Cardiac septum (tissue), 1 donor: Measurements from ENCODE around the gene CD177. TPM values are rescaled to one million over a fixed set of nuclear protein-coding genes. Genes with fewer than 3 reads are reported as not detected.
"Not testable (repeated sequence)": the region's sequence is repeated elsewhere in the genome, so short reads cannot be mapped to it uniquely, and the experiment has no call there.

Experiments used
- DNase-seq: peaks from one replicate; pipeline ENCODE4 v3.0.0-alpha.2; 2020; ENCODE audit warnings: low spot score
- intact Hi-C: fragments of 100-400 bp; cut with DNase I; formaldehyde crosslinking; loops from one replicate; pipeline ENCODE4 v1.14.0; 2022
- total RNA-seq: library from RNA; stranded (reverse); fragmentation: NEBNext Ultra II Directional; extraction: Animal tissue kit (Norgen Biotek cat#: 25700); gene quantifications from one replicate; pipeline ENCODE4 v1.2.1, GENCODE V29; 2021
- donor health status: DM: no; HTN: no; CAD: no.

The CD177 gene
- total RNA-seq, 1 donor from 2014 or later: 1.4 TPM

- no peak for DNase-seq
- intact Hi-C loops: no loop called here
These were observed 22.6 kb upstream of the CD177 start for GRCh38 chr19:43330726-43331434.

- intact Hi-C loops: no loop called here
- DNase-seq: no peak
These were observed 22.0 kb upstream of the CD177 start for GRCh38 chr19:43331435-43332010.

DNA sequence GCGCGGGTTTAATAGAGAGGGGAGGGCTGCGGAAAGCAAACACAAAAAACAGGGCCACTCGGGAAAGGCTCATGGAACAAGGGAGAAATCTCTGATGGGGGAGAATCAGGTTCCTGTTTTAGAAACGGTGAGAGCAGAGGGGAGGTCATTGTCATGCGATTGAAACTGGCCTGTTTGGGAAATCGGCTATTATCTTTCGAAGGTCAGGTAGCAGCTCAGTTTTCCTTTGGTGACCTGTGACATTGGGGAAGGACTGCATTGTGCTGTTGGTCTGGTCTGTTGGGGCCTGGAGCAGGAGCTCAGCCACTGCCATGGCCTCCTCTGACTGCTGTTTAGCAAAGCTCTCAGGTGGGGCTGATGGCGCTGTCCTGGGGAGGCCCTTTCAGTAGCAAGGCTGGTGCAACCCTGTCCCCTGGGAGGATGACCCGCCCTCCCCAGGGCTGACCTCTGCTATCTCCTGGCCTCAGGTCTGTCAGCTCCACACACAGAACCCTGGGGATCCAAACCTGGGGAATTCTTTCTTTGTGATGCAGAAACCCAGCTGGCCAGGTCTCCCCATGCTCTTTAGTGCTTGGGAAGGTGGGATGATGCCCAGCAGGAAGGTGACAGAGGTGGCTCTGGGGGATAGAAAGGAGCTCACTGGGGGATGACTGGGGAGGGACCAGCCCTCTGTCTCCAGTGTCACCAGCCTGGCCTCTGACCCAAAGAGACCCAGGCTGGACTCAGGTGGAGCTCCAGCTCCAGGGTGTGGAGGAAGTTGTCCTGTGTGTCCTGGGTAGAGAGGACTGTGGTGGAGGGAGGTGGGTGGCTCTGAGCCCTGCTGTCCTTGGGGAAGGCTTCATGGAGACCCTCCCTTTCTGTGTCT is 21.2 kb upstream of the CD177 start:
- intact Hi-C loops: no loop called here

GRCh38 chr19:43336508-43336907 is 17.0 kb upstream of the CD177 start:
- intact Hi-C loops, DNase-seq: not testable (repeated sequence)

More for the DNA sequence above, 21.2 kb upstream of the CD177 start:
- DNase-seq: no peak

DNA sequence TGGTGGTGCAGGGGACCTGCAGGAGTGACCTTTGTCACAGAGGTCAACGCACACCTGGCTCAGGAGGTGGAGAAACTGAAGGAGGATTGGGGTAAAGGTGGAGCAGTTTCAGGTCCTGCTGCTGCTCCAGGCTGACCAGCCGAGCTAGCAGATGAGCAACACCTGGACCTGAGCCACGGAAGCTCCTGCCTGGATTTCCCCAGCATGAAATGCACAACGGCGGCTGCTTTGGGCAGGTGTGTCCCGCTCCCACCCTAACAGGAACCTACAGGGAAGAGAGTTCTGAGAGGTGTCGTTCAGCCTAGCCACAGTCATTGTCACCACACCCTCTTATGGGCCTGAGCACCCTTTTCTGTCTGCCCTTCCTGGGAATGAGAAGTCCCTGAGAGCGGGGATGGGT is 15.7 kb upstream of the CD177 start:
- no peak for DNase-seq
- intact Hi-C loops: no loop called here

DNA sequence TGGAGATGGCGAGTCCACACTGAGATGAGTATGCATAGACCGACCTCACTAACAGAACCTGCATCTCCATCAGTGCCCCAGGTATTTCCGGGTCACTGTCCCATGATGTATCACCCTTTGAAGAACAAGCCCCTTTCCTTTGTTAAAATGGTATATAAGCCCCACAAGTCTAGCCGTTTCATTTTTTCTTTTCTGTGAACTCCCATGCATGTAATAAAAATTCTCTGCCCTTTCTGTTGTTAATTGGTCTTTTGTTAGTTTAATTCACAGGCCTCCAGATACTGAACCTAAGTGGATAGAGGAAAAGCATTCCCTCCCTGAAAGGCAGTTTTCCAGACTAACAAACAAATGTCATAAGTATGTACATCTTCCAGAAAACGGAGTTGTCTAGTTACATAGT is 15.0 kb upstream of the CD177 start:
- intact Hi-C loops: no loop called here
- DNase-seq: no peak

- DNase-seq, intact Hi-C loops: not testable (repeated sequence)
These were observed 14.1 kb upstream of the CD177 start for GRCh38 chr19:43339243-43339930.

GRCh38 chr19:43340101-43340500 is 13.4 kb upstream of the CD177 start:
- DNase-seq, intact Hi-C loops: not testable (repeated sequence)

DNA sequence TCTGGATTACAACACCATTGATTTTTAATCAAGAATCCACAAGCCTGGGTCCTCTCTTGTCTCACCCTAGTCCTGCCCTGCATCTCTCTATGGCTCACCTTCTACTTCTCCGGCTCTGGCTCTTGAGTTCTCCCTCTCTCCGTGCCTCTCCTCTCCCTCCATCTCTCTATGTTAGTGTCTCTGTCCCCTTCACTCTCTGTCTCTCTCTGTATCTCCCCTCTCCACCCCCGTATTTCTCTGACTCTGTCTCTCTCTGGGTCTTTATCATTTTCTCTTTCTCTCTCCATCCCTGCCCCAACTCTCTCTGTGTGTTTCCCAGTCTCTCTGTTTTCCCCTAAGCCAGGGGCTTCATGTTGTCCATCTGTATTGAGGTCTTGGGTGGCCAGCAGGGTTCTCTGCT is 12.4 kb upstream of the CD177 start:
- DNase-seq, intact Hi-C loops: not testable (repeated sequence)

DNA sequence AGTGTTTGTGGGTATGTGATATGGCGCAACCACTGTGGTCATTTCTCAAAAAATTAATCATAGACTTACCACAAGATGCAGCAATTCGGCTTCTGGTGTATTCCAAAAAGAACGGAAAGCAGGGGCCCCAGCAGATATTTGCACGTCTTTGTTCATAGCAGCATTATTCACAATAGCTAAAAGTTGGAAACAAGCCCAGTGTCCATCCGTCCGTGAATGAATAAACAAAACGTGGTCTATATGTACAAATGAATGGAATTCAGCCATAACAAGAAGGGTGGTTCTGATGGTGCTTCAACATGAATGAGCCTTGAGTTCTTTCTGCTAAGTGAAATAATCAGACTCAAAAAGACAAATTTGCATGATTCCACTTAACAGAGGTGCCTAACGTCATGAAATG is 11.4 kb upstream of the CD177 start:
- DNase-seq, intact Hi-C loops: not testable (repeated sequence)

DNA sequence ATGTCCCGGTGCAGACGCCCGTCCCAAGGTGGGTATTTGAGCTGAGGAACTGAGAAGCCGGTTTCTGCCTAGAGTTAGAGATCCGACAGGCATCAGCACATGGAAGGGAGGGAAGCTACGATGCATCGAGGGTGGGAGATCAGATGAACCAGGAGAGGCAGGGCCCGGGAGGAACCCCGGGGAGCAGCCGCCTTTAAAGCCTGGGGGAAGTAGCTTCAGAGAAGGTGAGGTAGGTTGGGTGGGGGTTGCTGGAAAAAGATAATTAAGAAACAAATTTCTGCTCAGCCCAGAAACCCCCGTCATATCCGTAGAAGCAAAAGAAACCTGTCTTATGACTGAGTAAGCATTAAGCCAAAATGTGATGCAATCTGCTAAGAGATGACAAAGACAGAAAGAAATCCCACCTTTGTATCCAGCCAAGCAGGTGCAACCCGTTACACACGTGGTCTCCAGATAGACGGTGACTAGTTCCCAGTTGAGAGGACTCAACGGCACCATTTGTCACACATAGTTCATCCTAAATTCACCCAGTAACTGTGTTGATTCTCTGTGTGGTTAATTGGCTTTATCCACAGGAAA is 9.1 kb upstream of the CD177 start:
- intact Hi-C loops, DNase-seq: not testable (repeated sequence)

DNA sequence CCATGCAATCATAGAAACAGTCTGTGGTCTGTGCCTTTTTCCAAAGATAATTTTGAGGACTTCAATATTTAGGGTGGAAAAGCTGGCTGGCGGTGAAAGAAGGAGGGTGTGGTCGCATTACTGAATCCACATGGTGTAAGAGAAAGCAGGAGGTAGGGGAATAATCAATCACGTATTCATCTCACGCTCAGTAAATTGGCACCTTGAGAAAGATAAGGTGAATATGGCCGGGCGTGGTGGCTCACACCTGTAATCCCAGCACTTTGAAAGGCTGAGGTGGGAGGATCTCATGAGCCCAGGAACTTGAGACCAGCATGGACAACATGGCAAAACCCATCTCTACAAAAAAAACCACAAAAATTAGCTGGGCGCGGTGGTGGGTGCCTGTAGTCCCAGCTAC is 3.7 kb upstream of the CD177 start:
- DNase-seq, intact Hi-C loops: not testable (repeated sequence)

DNA sequence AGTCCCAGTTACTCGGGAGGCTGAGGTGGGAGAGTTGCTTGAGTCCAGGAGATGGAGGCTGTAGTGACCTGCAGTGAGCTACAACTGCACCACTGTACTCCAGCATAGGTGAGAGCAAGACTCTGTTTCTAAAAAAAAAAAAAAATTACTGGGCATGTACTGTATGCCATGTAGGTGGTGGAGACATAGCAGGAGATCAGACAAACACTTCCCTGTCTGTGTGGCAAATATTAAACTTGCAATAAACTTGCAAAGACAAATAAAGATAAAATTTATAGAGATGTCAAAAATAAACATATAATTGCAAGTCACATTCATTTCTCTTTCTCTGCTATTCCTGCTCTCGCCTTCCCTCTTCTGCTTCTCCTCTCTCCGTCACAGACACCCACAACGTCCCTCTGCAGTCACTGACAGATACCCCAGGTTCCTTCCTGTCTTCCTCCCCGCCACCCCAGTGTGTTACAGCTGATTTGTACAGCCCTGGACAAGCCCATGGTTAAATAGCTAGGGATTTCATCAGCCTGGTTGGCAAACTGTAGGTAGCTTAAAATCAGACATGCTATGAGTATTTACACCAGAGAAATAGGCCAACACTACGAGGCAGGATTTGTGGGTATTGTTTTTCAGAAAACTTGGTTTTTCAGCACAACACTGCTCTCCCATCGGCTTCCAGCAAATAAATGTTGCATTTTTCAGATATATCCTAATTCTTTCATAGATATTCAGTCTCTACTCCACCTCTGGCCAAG is 1.3 kb upstream of the CD177 start:
- intact Hi-C loops: no loop called here
- no peak for DNase-seq

DNA sequence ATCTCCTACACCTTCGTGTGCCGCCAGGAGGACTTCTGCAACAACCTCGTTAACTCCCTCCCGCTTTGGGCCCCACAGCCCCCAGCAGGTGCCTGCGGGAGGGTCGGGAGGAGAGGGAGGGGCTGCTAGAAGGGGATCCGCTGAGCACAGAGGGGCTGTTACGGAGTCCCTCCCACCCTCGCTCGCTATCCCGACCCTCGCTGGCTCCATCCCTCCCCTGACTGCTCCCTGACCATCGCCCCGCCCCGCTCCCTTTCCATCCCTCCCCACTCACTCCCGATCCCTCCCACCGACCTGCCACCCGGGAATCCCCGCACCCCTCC is 780 bp downstream of the CD177 start:
- intact Hi-C loops: no loop called here
- no peak for DNase-seq

- intact Hi-C loops, DNase-seq: not testable (repeated sequence)
These were observed 3.3 kb downstream of the CD177 start for GRCh38 chr19:43356749-43357148.

DNA sequence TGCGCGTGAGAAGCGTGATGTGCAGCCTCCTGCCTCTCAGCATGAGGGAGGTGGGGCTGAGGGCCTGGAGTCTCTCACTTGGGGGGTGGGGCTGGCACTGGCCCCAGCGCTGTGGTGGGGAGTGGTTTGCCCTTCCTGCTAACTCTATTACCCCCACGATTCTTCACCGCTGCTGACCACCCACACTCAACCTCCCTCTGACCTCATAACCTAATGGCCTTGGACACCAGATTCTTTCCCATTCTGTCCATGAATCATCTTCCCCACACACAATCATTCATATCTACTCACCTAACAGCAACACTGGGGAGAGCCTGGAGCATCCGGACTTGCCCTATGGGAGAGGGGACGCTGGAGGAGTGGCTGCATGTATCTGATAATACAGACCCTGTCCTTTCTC is 8.7 kb downstream of the CD177 start:
- intact Hi-C loops: no loop called here
- DNase-seq: no peak

GRCh38 chr19:43362745-43363144 is 9.3 kb downstream of the CD177 start:
- intact Hi-C loops: no loop called here
- no peak for DNase-seq

DNA sequence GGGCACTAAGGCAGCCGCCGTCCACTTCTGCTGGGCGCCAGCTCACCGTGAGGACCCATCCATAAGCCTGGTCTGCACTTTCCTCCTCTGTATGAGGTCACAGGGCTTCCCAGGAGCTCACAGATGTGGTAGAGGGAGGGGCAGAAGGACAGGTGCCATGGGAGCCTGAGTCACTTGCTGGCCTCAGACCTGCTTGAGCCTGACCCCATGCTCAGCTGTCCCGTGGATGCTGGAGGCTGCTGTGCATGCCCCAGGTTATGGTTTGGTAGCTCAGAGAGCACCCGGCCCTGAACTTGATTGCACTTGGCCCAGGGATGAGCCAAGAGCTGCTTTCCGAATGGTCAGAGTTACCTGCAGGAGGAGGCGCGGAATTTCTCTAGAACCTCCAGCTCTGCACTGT is 12.2 kb downstream of the CD177 start:
- DNase-seq, intact Hi-C loops: not testable (repeated sequence)

GRCh38 chr19:43367822-43368221 is 14.3 kb downstream of the CD177 start:
- DNase-seq: no peak
- intact Hi-C loops: no loop called here
